Left kidney (tissue), 2 donors: Measurements from ENCODE around the gene ARL5A. TPM values are rescaled to one million over a fixed set of nuclear protein-coding genes. Genes with fewer than 3 reads are reported as not detected.
"Not testable (repeated sequence)": the region's sequence is repeated elsewhere in the genome, so short reads cannot be mapped to it uniquely, and the experiment has no call there.

ENCODE experiments used
- DNase-seq: peaks from one replicate; pipeline ENCODE4 v3.0.0-alpha.2; 2013
- polyA plus RNA-seq: library from polyadenylated mRNA; unstranded; fragments of 120-200 nt; gene quantifications from one replicate; pipeline ENCODE4 v1.2.1, GENCODE V29; 2013; ENCODE audit not compliant: insufficient read length

Gene ARL5A
- polyA plus RNA-seq, 1 donor = 47.3 TPM

DNA sequence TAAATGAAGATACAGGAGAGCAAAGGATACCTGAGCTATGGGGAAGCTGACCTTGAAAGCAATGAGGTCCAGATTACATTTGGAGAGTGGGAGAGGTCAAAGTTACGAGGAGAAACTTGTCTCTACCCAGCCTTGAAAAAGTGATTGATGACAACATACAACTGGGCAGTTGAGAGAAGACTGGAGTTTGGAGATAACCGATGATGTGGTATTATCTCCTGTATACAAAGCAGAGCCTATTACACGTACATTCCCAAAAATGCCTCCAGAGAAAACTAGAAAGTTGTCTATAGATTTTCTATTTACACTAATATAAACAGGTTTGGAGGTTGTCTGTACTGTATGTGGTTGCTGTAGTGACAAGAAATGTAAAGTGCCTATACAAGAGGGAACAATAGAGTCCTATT lies 28.3 kb downstream of the ARL5A start:
- DNase-seq = no peak

DNA sequence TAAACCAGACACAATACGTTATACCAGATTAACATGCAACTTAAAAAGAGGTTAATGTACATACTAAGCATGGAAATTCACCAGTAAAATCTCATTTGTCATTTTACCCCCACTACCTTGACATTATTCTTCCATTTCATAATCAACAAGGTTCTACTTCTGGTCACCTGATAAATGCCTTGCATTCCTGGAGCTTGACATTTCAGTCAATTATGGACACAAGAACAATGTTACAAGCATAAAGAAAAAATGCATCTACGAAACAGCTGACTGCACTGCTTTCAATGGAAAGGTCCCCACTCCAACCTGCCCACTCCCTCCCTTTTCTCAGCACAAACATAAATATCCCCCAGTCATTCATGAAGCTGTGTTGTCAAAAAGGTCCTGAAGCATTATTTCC lies 31.4 kb downstream of the ARL5A start:
- no peak for DNase-seq

DNA sequence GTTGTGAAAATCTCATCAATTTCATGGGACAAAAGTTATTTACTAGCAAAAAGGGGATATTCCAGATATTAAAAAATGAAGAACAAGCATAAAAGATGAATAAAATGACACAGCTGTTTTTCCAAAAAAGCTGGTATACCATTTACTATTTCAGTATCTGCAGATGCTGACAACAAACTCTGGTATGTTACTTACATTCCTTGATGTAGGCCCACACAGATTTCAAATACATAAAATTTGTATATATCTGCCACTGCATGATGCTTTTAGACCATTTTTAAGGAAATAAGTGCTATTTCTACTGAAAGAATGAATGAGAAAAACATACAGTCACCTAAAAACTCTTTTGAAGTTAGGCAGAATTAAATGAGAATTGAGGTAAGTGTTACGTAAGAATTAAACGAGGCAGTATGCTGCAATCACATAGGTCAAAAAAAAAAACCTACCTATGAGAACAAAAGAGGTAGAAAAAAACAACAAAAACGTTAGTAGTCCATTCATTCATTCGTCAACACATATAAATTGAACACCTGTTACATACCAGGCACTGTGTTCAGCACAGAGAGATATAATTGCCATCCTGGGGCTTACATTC lies 32.5 kb downstream of the ARL5A start:
- no peak for DNase-seq

DNA sequence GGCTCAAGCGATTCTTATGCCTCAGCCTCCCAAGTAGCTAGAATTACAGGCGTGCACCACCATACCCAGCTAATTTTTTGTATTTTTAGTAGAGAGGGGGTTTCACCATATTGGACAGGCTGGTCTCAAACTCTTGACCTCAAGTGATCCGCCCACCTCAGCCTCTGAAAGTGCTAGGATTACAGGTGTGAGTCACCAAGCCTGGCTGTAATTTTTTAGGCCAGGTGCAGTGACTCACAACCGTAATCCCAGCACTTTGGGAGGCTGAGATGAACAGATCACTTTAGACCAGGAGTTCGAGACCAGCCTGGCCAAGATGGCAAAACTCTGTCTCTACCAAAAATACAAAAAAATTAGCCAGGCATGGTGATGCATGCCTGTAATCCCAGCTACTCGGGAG lies 33.8 kb downstream of the ARL5A start:
- not testable (repeated sequence) for DNase-seq

DNA sequence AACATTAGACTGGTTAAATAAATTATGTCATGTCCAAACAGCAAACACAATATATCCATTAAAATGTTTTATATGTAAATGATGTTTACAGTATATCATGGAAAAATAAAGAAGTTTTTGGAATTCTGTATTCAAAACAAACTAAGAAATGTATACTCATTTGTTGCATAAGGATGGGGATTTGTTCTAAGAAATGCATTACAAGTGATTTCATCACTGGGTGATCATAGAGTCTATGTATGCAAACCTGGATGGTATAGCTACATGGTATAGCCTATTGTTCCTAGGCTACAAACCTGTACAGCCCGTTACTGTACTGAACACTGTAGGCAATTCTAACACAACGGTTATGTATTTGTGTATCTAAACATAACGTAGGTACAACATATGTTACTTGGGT lies 35.1 kb downstream of the ARL5A start:
- no peak for DNase-seq

DNA sequence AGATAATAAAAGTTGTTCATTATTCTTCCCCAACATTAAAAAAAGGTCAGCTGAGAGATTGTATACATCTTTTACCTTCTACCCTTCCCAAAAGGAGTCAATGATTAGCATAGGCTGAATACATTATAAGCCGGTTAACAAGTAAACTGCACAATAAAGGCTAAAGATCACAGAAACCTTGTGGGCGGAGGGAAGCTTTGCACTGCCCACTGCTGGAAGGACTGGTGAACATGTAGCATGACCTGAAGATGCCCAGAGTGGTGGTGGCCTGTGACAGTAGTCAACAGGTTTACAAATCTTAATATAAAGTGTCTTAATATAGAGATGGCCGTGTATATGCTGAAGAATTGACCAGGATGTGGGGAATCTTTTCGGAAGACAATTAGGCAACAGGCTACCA lies 35.6 kb downstream of the ARL5A start:
- no peak for DNase-seq

DNA sequence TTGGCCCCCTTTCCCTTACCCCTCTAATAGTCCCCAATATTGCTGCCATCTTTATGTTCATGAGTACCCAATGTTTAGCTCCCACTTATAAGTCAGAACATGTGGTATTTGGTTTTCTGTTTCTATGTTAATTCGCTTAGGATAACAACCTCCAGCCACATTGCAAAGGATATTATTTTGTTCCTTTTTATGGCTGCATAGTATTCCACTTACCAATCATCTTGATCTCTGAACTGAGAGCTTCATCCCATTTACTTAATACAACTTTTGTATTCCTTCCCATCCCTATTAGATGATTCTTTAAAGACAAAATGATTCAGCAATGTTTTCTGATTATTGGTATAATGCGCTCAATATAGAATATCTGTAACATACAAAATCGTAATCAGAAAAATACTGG lies 36.7 kb downstream of the ARL5A start:
- no peak for DNase-seq

DNA sequence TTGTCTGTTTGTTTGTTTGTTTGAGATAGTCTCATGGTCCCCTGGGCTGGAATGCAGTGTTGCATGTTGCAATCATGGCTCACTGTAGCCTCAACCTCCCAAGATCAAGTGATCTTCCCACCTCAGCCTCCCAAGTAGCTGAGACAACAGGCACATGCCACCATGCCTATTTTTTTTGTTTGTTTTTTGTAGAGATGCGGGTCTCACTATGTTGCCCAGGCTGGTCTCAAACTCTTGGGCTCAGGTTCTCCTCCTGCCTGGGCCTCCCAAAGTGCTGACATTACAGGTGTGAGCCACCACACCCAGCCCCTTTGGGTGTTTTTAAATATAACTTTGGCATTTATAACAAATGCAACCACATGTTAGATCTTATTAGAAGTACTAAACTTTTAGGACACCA lies 37.5 kb downstream of the ARL5A start:
- DNase-seq = no peak

DNA sequence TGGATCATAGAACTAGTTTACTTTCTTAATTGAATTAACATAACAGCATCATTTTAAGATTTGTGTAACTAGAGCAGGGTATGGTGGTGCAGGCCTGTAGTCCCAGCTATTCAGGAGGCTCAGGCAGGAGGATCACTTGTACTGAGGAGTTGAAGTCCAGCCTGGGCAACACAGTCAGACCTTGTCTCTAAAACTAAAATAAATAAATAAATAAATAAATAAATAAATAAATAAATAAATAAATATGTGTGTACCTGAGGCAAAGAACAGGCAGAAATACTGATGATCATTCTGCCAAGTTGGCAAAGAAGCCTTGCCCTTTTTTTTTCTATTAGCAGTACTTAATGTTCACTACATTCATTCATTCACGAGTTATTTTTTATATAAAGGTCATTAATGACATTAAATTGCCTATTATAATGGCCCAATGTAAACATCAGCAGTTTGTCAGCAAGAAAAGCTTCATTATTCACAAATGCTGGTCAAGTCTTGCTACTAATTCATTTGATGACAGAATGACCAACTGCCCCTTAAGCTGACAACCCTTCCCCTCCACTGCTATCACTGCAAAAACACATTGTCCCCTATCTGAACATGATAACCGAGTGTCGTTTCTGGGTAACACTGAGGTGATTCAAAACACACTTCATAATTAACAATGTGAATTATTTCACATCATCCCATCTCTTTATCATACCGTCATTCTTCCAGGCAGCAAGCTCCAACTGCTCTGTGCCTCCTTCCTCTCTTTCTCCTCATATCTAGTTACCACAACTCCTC lies 39.0 kb downstream of the ARL5A start:
- no peak for DNase-seq

DNA sequence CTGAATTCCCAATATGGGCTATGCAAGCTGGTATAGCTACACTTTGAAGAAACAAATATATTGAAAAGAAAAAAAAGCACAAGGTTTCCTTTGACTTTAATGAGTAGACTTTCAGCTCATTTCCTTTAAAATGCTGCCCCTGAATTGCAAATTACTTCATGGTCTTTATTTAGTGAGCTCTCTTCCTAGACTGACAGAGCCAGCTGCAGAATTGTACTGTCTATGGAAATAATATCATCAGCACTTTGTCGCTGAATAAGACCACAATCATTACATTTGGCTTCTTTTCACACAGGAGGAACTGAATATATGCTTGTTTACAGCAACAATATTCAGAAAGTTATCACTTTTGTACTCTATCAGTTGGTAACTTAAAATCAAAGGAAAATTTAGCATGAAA lies 41.7 kb downstream of the ARL5A start:
- no peak for DNase-seq

DNA sequence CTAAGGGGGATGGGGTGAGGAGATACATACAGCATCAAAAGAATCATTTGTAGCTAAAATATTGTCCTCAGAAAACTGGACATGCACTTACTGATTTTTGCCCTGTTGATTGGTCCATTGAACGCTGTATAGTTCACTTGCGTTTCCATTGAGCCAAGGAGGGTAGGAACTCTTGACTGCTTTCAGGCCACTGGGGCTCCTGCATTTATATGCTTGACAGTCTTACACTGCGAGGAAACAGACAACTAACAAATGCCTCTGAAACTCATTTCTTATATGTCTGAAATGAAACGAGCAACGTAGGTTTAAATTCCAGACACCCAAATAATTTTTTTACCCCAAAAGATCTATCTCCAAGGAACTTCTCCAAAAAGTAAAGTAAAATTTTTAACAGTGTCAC lies 42.1 kb downstream of the ARL5A start:
- no peak for DNase-seq

DNA sequence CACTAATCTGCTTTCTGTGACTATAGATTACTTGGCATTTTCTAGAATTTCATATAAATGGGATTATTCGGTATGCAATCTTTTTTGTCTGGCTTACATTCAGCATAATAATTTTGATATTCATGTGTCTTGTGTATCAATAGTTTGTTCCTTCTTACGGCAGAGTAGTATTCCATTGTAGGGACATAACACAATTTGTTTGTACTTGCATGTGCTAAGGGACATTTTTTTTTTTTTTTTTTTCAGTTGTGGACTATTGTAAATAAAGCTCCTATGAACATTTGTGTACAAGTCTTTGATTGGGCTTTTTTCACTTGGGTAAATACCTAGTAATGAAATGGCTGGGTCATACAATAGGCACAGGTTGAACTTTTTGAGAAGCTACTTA lies 45.1 kb downstream of the ARL5A start:
- DNase-seq = no peak

DNA sequence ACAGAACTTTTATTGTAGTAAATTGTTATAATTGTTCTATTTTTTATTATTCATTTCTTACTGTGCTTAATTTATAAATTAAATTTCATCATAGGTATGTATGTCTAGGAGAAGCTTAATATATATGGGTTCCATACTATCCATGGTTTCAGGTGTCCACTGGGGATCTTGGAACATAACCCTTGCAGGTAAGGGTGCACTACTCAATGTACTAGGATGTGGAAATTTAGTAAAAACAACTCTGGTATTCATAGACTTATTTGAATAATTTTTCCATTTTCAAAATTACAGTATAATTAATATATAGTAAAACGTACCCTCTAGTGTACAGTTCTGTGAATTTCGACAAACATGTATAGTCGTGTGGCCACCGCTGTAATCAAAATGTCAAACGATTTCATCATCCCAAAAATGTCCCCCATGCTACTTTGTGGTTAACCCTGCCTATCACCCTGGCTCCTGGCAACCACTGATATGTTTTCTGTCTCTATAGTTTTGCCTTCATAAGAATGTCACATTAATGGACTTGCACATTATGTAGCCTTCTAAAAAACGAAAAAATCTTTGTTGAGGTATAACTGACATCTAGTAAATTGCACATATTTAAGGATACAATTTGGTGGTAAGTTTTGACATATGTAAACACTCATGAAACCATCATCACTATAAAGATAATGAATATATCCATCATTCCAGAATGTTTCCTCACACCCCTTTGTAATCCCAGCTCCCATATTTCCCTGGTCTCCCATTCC lies 45.7 kb downstream of the ARL5A start:
- DNase-seq = no peak

DNA sequence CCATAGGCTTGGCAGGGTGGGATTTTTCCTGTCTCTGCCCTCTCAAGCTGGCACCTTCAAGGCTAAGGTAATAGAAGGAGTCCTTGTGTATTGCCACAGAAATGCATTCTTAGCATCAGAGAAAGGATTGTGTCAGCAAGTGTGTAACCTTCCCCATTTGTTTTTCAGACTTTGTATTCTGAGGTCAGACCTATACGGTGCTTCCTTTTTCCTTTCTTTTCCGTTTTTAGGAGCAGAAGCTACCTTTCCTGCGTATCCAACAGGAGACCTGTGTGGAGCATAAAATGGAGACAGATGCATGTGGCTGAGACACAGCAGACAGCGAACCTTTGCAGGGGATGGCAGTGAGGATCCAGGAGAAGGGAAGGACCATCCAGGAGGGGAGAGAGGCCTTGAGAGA lies 46.6 kb downstream of the ARL5A start:
- no peak for DNase-seq

DNA sequence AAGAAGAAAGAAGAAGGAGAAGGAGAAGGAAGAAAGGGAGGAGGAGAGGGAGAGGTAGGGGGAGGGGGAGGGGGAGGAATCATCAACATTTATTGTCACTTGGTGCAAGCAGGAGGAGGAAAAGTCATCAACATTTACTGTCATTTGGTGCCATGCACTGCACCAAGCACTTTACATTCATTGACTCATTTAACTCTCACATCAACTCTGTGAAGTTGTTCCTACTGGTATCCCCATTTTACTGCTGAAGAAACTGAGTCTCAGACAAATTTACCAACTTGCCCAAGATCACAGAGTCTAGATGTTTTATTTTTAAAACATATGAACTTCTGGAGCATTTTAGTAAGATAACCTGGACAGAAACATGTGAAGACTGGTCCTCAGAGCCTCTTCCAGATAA lies 47.3 kb downstream of the ARL5A start:
- DNase-seq = no peak

DNA sequence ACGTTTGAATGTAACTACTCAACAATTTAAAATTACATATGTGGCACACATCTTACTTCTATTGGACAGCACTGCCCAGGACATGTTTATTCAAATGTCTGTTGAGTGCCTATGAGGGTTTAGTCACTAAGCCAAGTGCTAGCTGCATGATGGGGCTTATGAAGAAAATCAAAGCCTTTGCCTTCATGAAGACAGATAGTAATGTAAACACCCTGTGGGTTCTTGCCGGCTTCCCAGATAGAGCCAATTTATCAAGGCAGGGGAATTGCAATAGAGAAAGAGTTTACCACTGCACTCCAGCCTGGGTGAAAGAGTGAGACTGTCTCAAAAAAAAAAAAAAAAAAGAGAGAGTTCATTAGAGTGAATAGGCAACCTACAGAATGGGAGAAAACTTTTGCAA lies 50.3 kb downstream of the ARL5A start:
- DNase-seq = no peak

DNA sequence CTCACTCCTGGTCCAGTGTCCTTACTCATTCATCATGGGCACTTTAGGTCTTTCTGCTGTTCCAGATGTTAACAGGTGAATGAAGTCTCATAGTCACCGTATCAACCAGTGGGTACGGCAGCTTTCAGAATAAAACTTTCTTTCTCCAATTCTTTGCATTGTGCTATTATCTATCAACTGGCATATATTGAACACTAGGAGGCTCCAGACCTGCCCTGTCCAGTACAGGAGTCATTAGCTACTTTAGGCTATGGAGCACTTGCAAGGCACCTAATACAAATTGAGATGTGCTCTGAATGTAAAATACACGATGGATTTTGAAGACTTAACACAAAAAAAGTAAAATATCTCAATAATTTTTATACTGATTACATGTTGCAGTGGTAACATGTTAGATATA lies 50.7 kb downstream of the ARL5A start:
- DNase-seq = no peak

DNA sequence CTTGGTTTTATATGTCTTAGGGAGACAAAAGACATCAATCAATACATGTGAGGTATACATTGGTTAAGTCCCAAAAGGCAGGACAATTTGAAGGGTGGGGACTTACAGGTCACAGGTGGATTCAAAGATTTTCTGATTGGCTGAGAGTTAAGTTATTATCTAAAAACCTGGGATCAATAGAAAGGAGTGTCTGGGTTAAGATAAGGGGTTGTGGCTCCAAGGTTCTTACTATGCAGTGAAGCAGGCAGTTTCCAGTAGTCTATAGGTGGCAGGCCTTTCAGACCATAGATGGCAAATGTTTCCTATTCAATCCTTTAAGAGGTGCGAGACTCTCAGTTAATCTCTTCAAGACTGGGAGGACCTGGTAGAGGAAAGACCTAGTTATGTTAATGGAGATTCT lies 51.9 kb downstream of the ARL5A start:
- DNase-seq = no peak

DNA sequence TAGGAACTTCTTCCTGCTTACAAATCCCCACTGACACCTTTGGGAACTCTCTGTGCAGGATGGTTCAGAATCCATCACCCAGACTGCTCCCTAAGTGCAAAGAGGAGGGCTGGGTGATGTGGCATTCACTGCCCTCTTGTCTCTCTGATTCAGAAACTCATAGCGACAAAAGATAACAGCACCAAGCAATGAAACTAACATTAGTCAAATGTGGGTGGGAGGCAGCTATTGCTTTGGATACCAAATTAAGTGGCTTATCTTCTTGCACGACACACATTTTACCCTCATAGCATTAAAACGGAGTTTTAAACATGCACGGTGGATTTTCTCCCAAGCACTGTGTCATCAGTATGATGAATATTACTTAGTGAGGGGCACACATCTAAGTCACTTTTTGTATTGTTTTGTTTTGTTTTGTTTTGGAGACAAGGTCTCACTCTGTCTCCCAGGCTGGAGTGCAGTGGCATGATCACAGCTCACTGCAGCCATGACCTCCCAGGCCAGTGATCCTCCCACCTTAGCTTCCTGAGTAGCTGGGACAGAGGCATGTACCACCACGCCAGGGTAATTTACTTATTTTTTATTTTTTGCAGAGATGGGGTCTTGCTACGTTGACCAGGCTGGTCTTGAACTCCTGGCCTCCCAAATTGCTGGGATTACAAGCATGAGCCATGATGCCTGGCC lies 53.0 kb downstream of the ARL5A start:
- DNase-seq = no peak

DNA sequence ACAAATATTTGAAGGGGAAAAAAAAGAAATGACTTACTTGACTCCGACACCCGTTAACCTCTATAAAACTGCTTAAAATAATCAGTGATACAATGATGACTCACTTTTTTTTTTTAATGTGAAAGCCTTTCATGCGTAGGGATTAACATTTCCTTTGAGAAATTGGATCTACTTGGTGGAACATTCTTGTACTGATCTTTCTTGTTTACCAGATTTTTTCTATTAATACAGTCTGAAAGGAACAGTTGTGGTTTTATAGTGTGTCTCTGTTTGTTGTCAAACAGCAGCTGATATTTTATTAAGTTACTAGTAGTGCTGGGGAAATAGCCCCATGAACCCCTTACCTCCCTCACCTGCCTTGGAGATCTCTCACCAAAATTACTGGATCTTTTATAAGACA lies 53.7 kb downstream of the ARL5A start:
- no peak for DNase-seq

DNA sequence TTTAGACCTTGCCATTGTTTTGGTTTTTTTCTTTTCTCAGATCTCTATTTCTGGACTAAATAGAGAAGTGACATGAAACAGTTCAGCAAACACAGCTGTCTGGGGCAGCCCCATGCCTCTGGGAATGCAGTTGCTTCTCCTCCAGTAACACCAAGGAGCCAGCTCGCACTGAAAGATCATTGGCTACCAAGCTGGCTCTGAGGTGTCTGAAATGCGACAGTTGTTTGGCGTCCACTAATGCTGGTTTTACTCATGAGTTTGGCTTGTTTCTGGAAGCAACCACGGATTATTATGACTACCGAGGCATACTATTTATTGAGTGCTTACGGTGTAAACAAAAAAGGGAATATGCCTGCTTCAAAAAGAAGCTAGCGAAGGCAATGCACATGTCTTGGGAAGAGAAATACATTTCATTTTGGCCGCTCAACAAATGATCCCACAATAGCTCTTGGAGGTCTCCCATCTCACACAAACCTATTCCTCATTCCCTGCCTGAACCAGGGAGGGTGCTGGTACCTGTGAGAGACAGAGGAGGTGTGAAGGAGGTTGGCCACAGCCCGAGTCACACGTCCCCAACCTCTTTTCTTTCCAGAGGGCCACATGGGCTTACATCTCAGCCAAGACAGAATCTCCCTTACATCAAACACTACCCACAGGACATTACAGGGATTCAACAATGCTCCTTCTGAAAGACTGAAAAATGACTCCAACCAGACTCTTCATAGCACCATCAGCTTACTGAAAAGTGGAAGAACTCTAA lies 56.4 kb downstream of the ARL5A start:
- no peak for DNase-seq

DNA sequence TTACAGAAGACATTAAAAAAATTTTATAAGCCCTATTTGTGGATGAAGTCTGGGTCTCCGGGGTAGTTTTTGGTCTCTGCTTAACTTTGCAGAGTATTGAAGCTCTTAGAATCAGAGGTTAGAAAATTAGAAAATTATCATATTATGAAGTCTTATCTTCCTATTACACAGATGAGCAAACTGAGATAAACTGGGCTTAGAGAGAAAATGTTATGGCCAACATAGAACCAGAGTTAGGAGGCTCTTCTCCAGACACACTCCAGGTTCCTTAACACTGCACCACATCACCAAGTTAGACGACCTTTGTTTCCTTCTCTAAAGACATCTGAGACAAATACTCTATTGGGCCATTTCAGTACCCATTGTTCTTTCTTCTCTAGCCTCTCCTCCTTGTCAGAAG lies 57.2 kb downstream of the ARL5A start:
- no peak for DNase-seq
